Measurements from ENCODE around the gene TMPRSS12. TPM values are rescaled to one million over a fixed set of nuclear protein-coding genes. Genes with fewer than 3 reads are reported as not detected.
"Not testable (repeated sequence)": the region's sequence is repeated elsewhere in the genome, so short reads cannot be mapped to it uniquely, and the experiment has no call there.

The TMPRSS12 gene
- total and polyA plus RNA-seq, 2 experiments from 2014 or later: not detected

- H3K9me3 ChIP-seq (ENCODE audit: low read depth): no peaks in the 10 kb centered on the region
- no peaks in the 10 kb centered on the region for H3K79me2 ChIP-seq (ENCODE audit: insufficient read depth)
- peak overlapping the region; percentile 87 for H3K4me2 ChIP-seq (ENCODE audit: unreplicated experiment)
- TF ChIP-seq EZH2phosphoT487 (IDR thresholded peaks at IDR 0.05; ENCODE audit: insufficient read depth, low read depth) (no peak), EZH2 (IDR thresholded peaks at IDR 0.05; ENCODE audit: insufficient read depth, poor library complexity, severe bottlenecking) (no peak)
- no peaks in the 10 kb centered on the region for H3K9me2 ChIP-seq (ENCODE audit: insufficient read depth)
- peak overlapping the region; percentile 99 for H2AFZ ChIP-seq
- in situ Hi-C loops (cut with MboI): no loop called here
- no peak for DNase-seq
- H3K27me3 ChIP-seq (replicated peaks; ENCODE audit: insufficient read depth): no peaks in the 10 kb centered on the region
- no peak overlapping the region for H3K27ac ChIP-seq
- peak overlapping the region; percentile 73 for H3K4me3 ChIP-seq
- no peaks in the 10 kb centered on the region for H4K20me1 ChIP-seq (ENCODE audit: insufficient read depth)
- H3K4me1 ChIP-seq (ENCODE audit: insufficient read depth): peaks cover 19% of the 10 kb centered on the region
- peaks cover 9% of the 10 kb centered on the region; the same call in 1 of the 2 replicates for H3F3A ChIP-seq (ENCODE audit: insufficient read depth)
- H3K9ac ChIP-seq: no peak overlapping the region
- WGBS, 2 experiments (ENCODE audit: low coverage in 1 of 2, low lambda C conversion rate in 2 of 2, missing lambda C conversion rate in 2 of 2): 18 to 22% methylated on average over 7 of the region's 7 CpGs
- no peaks in the 10 kb centered on the region for H3K36me3 ChIP-seq (ENCODE audit: low read depth)
These were observed 82.6 kb downstream of the TMPRSS12 start for GRCh38 chr12:50925342-50925651.

- H3K79me2 ChIP-seq (ENCODE audit: insufficient read depth): no peaks in the 10 kb centered on the region
- H3K9me3 ChIP-seq (ENCODE audit: low read depth): no peaks in the 10 kb centered on the region
- no peak overlapping the region for H2AFZ ChIP-seq
- in situ Hi-C loops (cut with MboI): no loop called here
- H4K20me1 ChIP-seq (ENCODE audit: insufficient read depth): no peaks in the 10 kb centered on the region
- DNase-seq: no peak
- peaks cover 19% of the 10 kb centered on the region for H3K4me1 ChIP-seq (ENCODE audit: insufficient read depth)
- no peak overlapping the region for H3K4me2 ChIP-seq (ENCODE audit: unreplicated experiment)
- 9 to 20% methylated on average over 1 of the region's 1 CpG for WGBS, 2 experiments (ENCODE audit: low coverage in 1 of 2, low lambda C conversion rate in 2 of 2, missing lambda C conversion rate in 2 of 2)
- TF ChIP-seq EZH2 (IDR thresholded peaks at IDR 0.05; ENCODE audit: insufficient read depth, poor library complexity, severe bottlenecking): no peak
- no peak for TF ChIP-seq EZH2phosphoT487 (IDR thresholded peaks at IDR 0.05; ENCODE audit: insufficient read depth, low read depth)
- H3F3A ChIP-seq (ENCODE audit: insufficient read depth): peaks cover 9% of the 10 kb centered on the region; the same call in 1 of the 2 replicates
- H3K9ac ChIP-seq: no peak overlapping the region
- no peaks in the 10 kb centered on the region for H3K9me2 ChIP-seq (ENCODE audit: insufficient read depth)
- no peaks in the 10 kb centered on the region for H3K27me3 ChIP-seq (replicated peaks; ENCODE audit: insufficient read depth)
- no peak overlapping the region for H3K27ac ChIP-seq
- no peaks in the 10 kb centered on the region for H3K36me3 ChIP-seq (ENCODE audit: low read depth)
- H3K4me3 ChIP-seq: no peak overlapping the region
These were observed 83.2 kb downstream of the TMPRSS12 start for GRCh38 chr12:50925920-50926319.

DNA sequence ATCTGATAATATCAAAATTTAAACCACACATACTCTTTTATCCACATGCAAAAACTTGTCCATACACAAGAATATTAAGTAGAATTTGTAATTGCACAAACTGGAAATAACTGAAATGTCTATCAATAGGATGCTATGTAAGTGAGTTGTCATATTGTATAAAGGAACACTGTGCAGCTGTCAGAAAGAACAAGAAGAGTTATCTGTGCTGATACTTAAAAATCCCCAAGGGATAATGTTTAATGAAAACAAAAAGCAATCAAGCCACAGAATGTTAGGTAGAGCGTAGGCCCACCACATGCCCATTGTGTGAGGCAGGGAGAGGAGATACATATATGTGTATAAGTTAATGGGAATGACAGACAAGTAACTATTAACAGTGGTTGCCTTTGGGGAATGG, 83.7 kb downstream of the TMPRSS12 start:
- H3K9me2 ChIP-seq (ENCODE audit: insufficient read depth): no peaks in the 10 kb centered on the region
- no peak overlapping the region for H3K27ac ChIP-seq
- no peaks in the 10 kb centered on the region for H3K9me3 ChIP-seq (ENCODE audit: low read depth)
- H3K4me2 ChIP-seq (ENCODE audit: unreplicated experiment): no peak overlapping the region
- H3K36me3 ChIP-seq (ENCODE audit: low read depth): no peaks in the 10 kb centered on the region
- in situ Hi-C loops (cut with MboI): no loop called here
- H4K20me1 ChIP-seq (ENCODE audit: insufficient read depth): no peaks in the 10 kb centered on the region
- H3K4me3 ChIP-seq: no peak overlapping the region
- H3K27me3 ChIP-seq (replicated peaks; ENCODE audit: insufficient read depth): no peaks in the 10 kb centered on the region
- DNase-seq: no peak
- H3K9ac ChIP-seq: no peak overlapping the region
- 56 to 62% methylated on average over 1 of the region's 1 CpG for WGBS, 2 experiments (ENCODE audit: low coverage in 1 of 2, low lambda C conversion rate in 2 of 2, missing lambda C conversion rate in 2 of 2)
- no peaks in the 10 kb centered on the region for H3K79me2 ChIP-seq (ENCODE audit: insufficient read depth)
- TF ChIP-seq EZH2phosphoT487 (IDR thresholded peaks at IDR 0.05; ENCODE audit: insufficient read depth, low read depth) (no peak), EZH2 (IDR thresholded peaks at IDR 0.05; ENCODE audit: insufficient read depth, poor library complexity, severe bottlenecking) (no peak)
- H3K4me1 ChIP-seq (ENCODE audit: insufficient read depth): peaks cover 19% of the 10 kb centered on the region
- 0 out of 2 replicates have a peak overlapping the region, but pooled peaks have one; percentile 7 for H2AFZ ChIP-seq
- H3F3A ChIP-seq (ENCODE audit: insufficient read depth): peaks cover 9% of the 10 kb centered on the region; the same call in 1 of the 2 replicates

DNA sequence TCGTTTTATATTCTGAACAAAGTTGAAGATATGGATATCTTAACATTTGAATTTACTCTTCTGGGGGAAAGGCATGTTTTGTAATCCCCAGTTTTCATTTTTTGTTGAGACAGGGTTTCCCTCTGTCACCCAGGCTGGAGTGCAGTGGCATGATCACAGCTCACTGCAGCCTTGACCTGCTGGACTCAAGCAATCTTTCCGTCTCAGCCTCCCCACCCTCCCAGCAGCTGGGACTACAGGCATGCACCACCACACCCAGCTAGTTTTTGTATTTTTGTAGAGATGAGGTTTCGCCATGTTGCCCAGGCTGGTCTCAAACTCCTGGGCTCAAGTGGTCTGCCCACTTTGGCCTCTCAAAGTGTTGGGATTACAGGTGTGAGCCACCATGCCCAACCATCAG, 84.2 kb downstream of the TMPRSS12 start:
- DNase-seq; H3F3A ChIP-seq (ENCODE audit: insufficient read depth); H3K27ac ChIP-seq; H3K4me3 ChIP-seq; H3K27me3 ChIP-seq (replicated peaks; ENCODE audit: insufficient read depth); H4K20me1 ChIP-seq (ENCODE audit: insufficient read depth); H3K9ac ChIP-seq; H3K79me2 ChIP-seq (ENCODE audit: insufficient read depth); H3K9me3 ChIP-seq (ENCODE audit: low read depth); in situ Hi-C loops (cut with MboI); H3K36me3 ChIP-seq (ENCODE audit: low read depth); H3K4me2 ChIP-seq (ENCODE audit: unreplicated experiment); H3K9me2 ChIP-seq (ENCODE audit: insufficient read depth): not testable (repeated sequence)
- H2AFZ ChIP-seq: 0 out of 2 replicates have a peak overlapping the region, but pooled peaks have one; percentile 7
- peaks cover 19% of the 10 kb centered on the region for H3K4me1 ChIP-seq (ENCODE audit: insufficient read depth)
- WGBS, 2 experiments (ENCODE audit: low coverage in 1 of 2, low lambda C conversion rate in 2 of 2, missing lambda C conversion rate in 2 of 2): 25 to 34% methylated on average over 3 of the region's 3 CpGs

DNA sequence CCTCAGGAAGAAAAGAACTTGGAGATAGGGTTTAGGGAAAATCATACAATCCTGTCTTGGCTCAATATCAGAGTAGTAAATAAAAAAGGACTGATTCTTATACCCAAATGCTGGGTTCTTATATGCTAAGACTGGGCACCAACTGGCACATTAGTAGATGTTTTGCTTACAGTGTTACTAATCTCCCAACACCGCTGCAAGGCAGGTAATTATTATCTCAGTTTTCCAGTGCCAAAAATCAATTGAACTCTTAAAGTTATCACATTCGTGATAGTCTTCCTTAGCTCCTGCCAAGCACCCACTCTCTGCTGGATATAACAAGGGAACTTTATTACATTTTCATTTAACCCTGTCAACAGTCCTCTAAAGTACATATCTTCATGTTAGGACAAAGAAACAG, 84.6 kb downstream of the TMPRSS12 start:
- Histone ChIP-seq H3K36me3 (ENCODE audit: low read depth) (no peaks in the 10 kb centered on the region), H3F3A (ENCODE audit: insufficient read depth) (peaks cover 9% of the 10 kb centered on the region; the same call in 1 of the 2 replicates), H3K4me2 (ENCODE audit: unreplicated experiment) (no peak overlapping the region), H3K27ac (no peak overlapping the region), H3K9me2 (ENCODE audit: insufficient read depth) (no peaks in the 10 kb centered on the region), H4K20me1 (ENCODE audit: insufficient read depth) (no peaks in the 10 kb centered on the region), H2AFZ (0 out of 2 replicates have a peak overlapping the region, but pooled peaks have one; percentile 7), H3K9ac (no peak overlapping the region), H3K9me3 (ENCODE audit: low read depth) (no peaks in the 10 kb centered on the region), H3K4me3 (no peak overlapping the region), H3K4me1 (ENCODE audit: insufficient read depth) (peaks cover 19% of the 10 kb centered on the region), H3K79me2 (ENCODE audit: insufficient read depth) (no peaks in the 10 kb centered on the region), H3K27me3 (replicated peaks; ENCODE audit: insufficient read depth) (no peaks in the 10 kb centered on the region)
- DNase-seq: no peak
- in situ Hi-C loops (cut with MboI): no loop called here
- 24 to 26% methylated on average over 2 of the region's 2 CpGs for WGBS, 2 experiments (ENCODE audit: low coverage in 1 of 2, low lambda C conversion rate in 2 of 2, missing lambda C conversion rate in 2 of 2)
- no peak for TF ChIP-seq EZH2 (IDR thresholded peaks at IDR 0.05; ENCODE audit: insufficient read depth, poor library complexity, severe bottlenecking)
- TF ChIP-seq EZH2phosphoT487 (IDR thresholded peaks at IDR 0.05; ENCODE audit: insufficient read depth, low read depth): no peak

Measured in GM23248 (cell line).